HG02938 (cell line): Measurements from ENCODE around the gene CRADD.
A peak's percentile ranks its signal among the peaks of the same experiment; 100 is the strongest.

Experiments
- ATAC-seq: cut with Tn5 transposase; IDR thresholded peaks from one replicate; pipeline ENCODE4 v1.9.1; 2021; ENCODE audit warnings: mild to moderate bottlenecking, moderate library complexity; ENCODE audit not compliant: unreplicated experiment

Gene CRADD

GRCh38 chr12:93831374-93831773 is 154.2 kb downstream of the CRADD start:
- no peak for ATAC-seq

- no peak for ATAC-seq
Observed at GRCh38 chr12:93832131-93832530, 155.0 kb downstream of the CRADD start.

- no peak for ATAC-seq
Observed at GRCh38 chr12:93833946-93834345, 156.8 kb downstream of the CRADD start.

- ATAC-seq = no peak
Observed at GRCh38 chr12:93836620-93837260, 159.6 kb downstream of the CRADD start.

GRCh38 chr12:93838193-93838592 is 161.0 kb downstream of the CRADD start:
- no peak for ATAC-seq

GRCh38 chr12:93839064-93839463 is 161.9 kb downstream of the CRADD start:
- ATAC-seq = no peak

- no peak for ATAC-seq
Observed at GRCh38 chr12:93841671-93842070, 164.5 kb downstream of the CRADD start.

GRCh38 chr12:93844164-93844784 is 167.1 kb downstream of the CRADD start:
- no peak for ATAC-seq

GRCh38 chr12:93846936-93847516 is 169.9 kb downstream of the CRADD start:
- ATAC-seq = no peak

GRCh38 chr12:93847517-93848474 is 170.6 kb downstream of the CRADD start:
- peak; percentile 85 for ATAC-seq

- ATAC-seq = no peak
Observed at GRCh38 chr12:93848523-93849101, 171.4 kb downstream of the CRADD start.

- ATAC-seq = no peak
Observed at GRCh38 chr12:93849946-93850345, 172.8 kb downstream of the CRADD start.

GRCh38 chr12:93850481-93851256 is 173.5 kb downstream of the CRADD start:
- no peak for ATAC-seq

GRCh38 chr12:93851257-93851671 is 174.1 kb downstream of the CRADD start:
- no peak for ATAC-seq

GRCh38 chr12:93852173-93852591 is 175.0 kb downstream of the CRADD start:
- ATAC-seq = no peak

GRCh38 chr12:93853698-93854478 is 176.7 kb downstream of the CRADD start:
- no peak for ATAC-seq

- no peak for ATAC-seq
Observed at GRCh38 chr12:93855261-93855660, 178.1 kb downstream of the CRADD start.

- ATAC-seq = no peak
Observed at GRCh38 chr12:93856611-93857010, 179.4 kb downstream of the CRADD start.

- no peak for ATAC-seq
Observed at GRCh38 chr12:93857279-93857938, 180.2 kb downstream of the CRADD start.
